Measurements from ENCODE around the gene DYNC1I1. TPM values are rescaled to one million over a fixed set of nuclear protein-coding genes. Genes with fewer than 3 reads are reported as not detected.

Gene DYNC1I1
- total RNA-seq, 1 donor from 2014 or later, result 11.0 TPM

DNA sequence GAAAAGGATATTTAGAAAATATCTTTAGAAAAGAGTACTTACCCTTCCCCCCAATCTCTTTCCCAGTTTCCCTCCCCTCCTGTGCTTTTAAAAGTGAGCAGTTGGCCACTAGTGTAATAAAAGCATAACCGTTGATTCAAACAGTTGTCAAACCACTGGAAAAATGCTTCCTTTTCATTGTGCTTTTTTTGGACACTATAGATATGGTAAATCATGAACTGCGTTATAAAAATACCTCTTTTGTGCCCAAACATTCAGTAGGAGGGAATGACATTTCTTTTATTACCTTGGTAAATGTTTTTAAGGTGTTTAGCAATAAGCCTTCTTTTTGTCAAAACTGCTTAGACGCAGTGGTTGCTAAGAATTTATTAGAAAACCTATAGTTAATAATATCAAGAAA, 317.2 kb downstream of the DYNC1I1 start:
- no peak for DNase-seq
- no peak overlapping the region for H3K27ac Mint-ChIP-seq (ENCODE audit: unreplicated experiment)
- H3K4me1 Mint-ChIP-seq (ENCODE audit: low read depth, unreplicated experiment), result peaks cover 5% of the 10 kb centered on the region
- no peaks in the 10 kb centered on the region for H3K27me3 Mint-ChIP-seq (ENCODE audit: unreplicated experiment)
- TF ChIP-seq, protein P1, sequence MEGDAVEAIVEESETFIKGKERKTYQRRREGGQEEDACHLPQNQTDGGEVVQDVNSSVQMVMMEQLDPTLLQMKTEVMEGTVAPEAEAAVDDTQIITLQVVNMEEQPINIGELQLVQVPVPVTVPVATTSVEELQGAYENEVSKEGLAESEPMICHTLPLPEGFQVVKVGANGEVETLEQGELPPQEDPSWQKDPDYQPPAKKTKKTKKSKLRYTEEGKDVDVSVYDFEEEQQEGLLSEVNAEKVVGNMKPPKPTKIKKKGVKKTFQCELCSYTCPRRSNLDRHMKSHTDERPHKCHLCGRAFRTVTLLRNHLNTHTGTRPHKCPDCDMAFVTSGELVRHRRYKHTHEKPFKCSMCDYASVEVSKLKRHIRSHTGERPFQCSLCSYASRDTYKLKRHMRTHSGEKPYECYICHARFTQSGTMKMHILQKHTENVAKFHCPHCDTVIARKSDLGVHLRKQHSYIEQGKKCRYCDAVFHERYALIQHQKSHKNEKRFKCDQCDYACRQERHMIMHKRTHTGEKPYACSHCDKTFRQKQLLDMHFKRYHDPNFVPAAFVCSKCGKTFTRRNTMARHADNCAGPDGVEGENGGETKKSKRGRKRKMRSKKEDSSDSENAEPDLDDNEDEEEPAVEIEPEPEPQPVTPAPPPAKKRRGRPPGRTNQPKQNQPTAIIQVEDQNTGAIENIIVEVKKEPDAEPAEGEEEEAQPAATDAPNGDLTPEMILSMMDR (IDR thresholded peaks at IDR 0.05; ENCODE audit: partially characterized antibody, unreplicated experiment), result no peak
- no peaks in the 10 kb centered on the region for H3K36me3 Mint-ChIP-seq (ENCODE audit: unreplicated experiment)
- no peak overlapping the region for H3K4me3 Mint-ChIP-seq (ENCODE audit: unreplicated experiment)
- no peaks in the 10 kb centered on the region for H3K9me3 Mint-ChIP-seq (ENCODE audit: unreplicated experiment)

DNA sequence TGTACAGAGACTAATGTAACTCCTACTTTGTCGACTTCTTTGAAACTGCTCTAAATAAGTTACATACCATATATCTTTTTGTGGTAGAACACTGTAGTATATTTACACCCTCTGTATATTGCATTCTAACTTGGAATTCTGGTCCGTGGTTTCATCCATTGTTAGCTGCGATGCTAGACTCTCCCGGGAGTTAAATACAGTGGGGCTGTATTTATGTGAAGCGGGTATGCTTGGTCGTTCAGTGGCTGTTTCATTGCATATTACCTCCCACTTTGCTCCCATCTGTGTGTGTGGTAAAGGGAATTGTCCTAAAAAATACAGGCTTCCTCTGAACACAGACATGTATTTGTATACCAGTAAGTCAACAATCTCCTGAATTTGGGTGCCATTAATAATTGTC, 318.4 kb downstream of the DYNC1I1 start:
- H3K27ac Mint-ChIP-seq (ENCODE audit: unreplicated experiment), result no peak overlapping the region
- TF ChIP-seq, protein P1 (IDR thresholded peaks at IDR 0.05; ENCODE audit: partially characterized antibody, unreplicated experiment), result no peak
- no peaks in the 10 kb centered on the region for H3K9me3 Mint-ChIP-seq (ENCODE audit: unreplicated experiment)
- no peaks in the 10 kb centered on the region for H3K27me3 Mint-ChIP-seq (ENCODE audit: unreplicated experiment)
- H3K36me3 Mint-ChIP-seq (ENCODE audit: unreplicated experiment), result no peaks in the 10 kb centered on the region
- H3K4me1 Mint-ChIP-seq (ENCODE audit: low read depth, unreplicated experiment), result peaks cover 5% of the 10 kb centered on the region
- H3K4me3 Mint-ChIP-seq (ENCODE audit: unreplicated experiment), result no peak overlapping the region
- DNase-seq, result no peak

DNA sequence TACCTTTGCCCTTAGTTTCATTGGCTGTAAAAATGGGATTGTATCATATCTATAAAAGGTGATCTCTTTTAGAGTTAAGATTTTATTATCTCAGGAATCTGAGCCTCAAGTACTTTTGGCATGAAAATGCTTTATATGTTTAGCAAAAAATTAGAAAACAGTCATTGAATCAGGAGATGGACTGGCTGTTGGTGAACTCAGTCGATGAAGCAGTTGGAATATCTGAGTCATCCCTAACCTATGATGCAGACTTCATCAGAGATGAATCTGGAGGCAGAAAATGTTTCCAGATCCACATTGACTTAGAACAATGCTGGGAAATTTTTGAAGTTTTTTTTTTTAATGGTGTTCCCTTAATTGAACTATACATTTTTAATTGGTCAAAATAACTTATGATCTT, 321.1 kb downstream of the DYNC1I1 start:
- H3K36me3 Mint-ChIP-seq (ENCODE audit: unreplicated experiment), result no peaks in the 10 kb centered on the region
- no peak overlapping the region for H3K4me3 Mint-ChIP-seq (ENCODE audit: unreplicated experiment)
- no peak overlapping the region for H3K27ac Mint-ChIP-seq (ENCODE audit: unreplicated experiment)
- no peaks in the 10 kb centered on the region for H3K9me3 Mint-ChIP-seq (ENCODE audit: unreplicated experiment)
- TF ChIP-seq, protein P1 (IDR thresholded peaks at IDR 0.05; ENCODE audit: partially characterized antibody, unreplicated experiment), result no peak
- peaks cover 5% of the 10 kb centered on the region for H3K4me1 Mint-ChIP-seq (ENCODE audit: low read depth, unreplicated experiment)
- DNase-seq, result no peak
- no peaks in the 10 kb centered on the region for H3K27me3 Mint-ChIP-seq (ENCODE audit: unreplicated experiment)

DNA sequence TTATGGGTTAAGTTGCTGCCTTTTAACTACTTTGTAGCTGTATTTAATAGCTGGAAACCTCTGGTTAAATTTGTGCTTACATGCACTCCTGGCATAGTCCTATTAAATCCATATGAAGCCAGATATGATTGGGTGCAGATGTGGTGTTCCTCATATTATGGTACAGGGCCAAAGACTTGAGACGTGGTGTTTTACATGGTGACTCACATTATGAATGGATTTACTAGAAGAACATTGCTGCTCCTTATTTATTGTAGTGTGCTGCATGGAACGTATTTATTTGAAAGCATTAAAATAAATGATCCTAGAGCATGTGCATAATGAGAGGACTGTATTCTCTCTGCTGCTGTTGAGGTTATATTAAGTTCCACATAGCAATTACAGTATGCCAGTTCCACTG, 325.5 kb downstream of the DYNC1I1 start:
- H3K4me1 Mint-ChIP-seq (ENCODE audit: low read depth, unreplicated experiment), result no peaks in the 10 kb centered on the region
- no peak for DNase-seq
- no peak overlapping the region for H3K4me3 Mint-ChIP-seq (ENCODE audit: unreplicated experiment)
- H3K9me3 Mint-ChIP-seq (ENCODE audit: unreplicated experiment), result no peaks in the 10 kb centered on the region
- no peaks in the 10 kb centered on the region for H3K27me3 Mint-ChIP-seq (ENCODE audit: unreplicated experiment)
- H3K27ac Mint-ChIP-seq (ENCODE audit: unreplicated experiment), result no peak overlapping the region
- H3K36me3 Mint-ChIP-seq (ENCODE audit: unreplicated experiment), result no peaks in the 10 kb centered on the region
- TF ChIP-seq, protein P1 (IDR thresholded peaks at IDR 0.05; ENCODE audit: partially characterized antibody, unreplicated experiment), result no peak

DNA sequence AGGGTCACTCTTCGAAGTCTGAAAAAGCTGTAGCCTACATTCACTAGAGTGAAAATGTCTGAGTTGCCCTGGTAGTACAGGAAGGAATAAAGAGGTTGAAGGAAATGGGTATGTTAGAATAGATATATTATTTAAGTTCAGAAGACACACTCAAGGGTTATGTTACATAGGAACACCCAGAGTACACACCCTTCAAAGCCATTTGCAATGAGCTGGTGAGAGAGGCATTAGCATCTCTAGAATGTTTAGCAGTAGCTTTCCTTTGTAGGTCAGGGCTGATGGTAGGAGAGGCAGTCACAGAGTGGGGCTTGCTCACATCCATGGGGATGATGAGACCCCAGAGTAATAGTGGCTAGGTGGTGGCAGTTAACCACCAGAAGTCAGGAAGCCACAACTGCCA, 328.4 kb downstream of the DYNC1I1 start:
- H3K36me3 Mint-ChIP-seq (ENCODE audit: unreplicated experiment), result no peaks in the 10 kb centered on the region
- H3K4me1 Mint-ChIP-seq (ENCODE audit: low read depth, unreplicated experiment), result no peaks in the 10 kb centered on the region
- H3K9me3 Mint-ChIP-seq (ENCODE audit: unreplicated experiment), result no peaks in the 10 kb centered on the region
- no peak overlapping the region for H3K27ac Mint-ChIP-seq (ENCODE audit: unreplicated experiment)
- H3K27me3 Mint-ChIP-seq (ENCODE audit: unreplicated experiment), result peaks cover 2% of the 10 kb centered on the region
- no peak overlapping the region for H3K4me3 Mint-ChIP-seq (ENCODE audit: unreplicated experiment)
- DNase-seq, result no peak
- TF ChIP-seq, protein P1 (IDR thresholded peaks at IDR 0.05; ENCODE audit: partially characterized antibody, unreplicated experiment), result no peak
